ENCODE data around the gene IGF1. TPM values are rescaled to one million over a fixed set of nuclear protein-coding genes. Genes with fewer than 3 reads are reported as not detected.

The IGF1 gene
- polyA plus RNA-seq, 1 of the 3 experiments (the other 2 are of a cell fraction), result 0.07 TPM

DNA sequence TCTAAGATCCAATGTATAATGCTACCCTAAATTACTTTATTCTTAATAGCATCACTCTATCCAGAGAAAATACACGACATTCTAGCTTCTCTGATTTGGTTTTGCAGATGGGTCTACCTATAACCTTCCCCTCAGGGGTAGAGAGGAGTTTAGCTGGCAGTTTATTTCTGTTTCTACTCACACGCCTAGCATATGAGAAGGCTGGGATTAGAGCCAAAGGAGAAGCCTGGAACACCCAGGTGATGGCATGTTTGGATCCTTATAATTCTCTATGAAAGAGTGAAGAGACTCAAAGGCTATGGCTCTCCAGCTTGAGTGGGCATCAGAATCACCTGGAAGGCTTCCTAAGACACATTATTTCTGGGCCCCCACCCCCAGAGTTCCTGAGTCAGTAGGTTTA, 131.3 kb downstream of the IGF1 start:
- no peaks in the 10 kb centered on the region for H3K27me3 ChIP-seq (ENCODE audit: insufficient read depth)
- H3K36me3 ChIP-seq (replicated peaks in 1 of 2; ENCODE audit: control insufficient read depth in 1 of 2, insufficient read depth in 2 of 2, low read length in 1 of 2), result no peaks in the 10 kb centered on the region
- WGBS (ENCODE audit: low lambda C conversion rate), result 2% methylated on average over 2 of the region's 2 CpGs
- no peaks in the 10 kb centered on the region for H3K79me2 ChIP-seq (ENCODE audit: insufficient read depth)
- H3K4me2 ChIP-seq, result no peak overlapping the region
- H3F3A ChIP-seq (replicated peaks; ENCODE audit: insufficient read depth), result no peaks in the 10 kb centered on the region
- ChIA-PET CTCF (no interaction called here), POLR2A (no interaction called here)
- H2AFZ ChIP-seq (ENCODE audit: low read depth), result no peak overlapping the region
- no peaks in the 10 kb centered on the region for H4K20me1 ChIP-seq (ENCODE audit: insufficient read depth)
- no peaks in the 10 kb centered on the region for H3K4me1 ChIP-seq (ENCODE audit: control insufficient read depth in 1 of 2, insufficient read depth in 2 of 2, low read depth in 1 of 2, low read length in 1 of 2)
- no peak overlapping the region for H3K4me3 ChIP-seq (ENCODE audit: low read depth in 2 of 2, low read length in 1 of 2)
- TF ChIP-seq RAD21 (IDR thresholded peaks at IDR 0.05; ENCODE audit: low read length), result no peak
- TF ChIP-seq RFX5 (IDR thresholded peaks at IDR 0.05; ENCODE audit: low read length), result no peak
- TF ChIP-seq MXI1 (IDR thresholded peaks at IDR 0.05; ENCODE audit: low read depth, low read length), result no peak
- TF ChIP-seq, protein P1, sequence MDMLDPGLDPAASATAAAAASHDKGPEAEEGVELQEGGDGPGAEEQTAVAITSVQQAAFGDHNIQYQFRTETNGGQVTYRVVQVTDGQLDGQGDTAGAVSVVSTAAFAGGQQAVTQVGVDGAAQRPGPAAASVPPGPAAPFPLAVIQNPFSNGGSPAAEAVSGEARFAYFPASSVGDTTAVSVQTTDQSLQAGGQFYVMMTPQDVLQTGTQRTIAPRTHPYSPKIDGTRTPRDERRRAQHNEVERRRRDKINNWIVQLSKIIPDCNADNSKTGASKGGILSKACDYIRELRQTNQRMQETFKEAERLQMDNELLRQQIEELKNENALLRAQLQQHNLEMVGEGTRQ (IDR thresholded peaks at IDR 0.05; ENCODE audit: borderline replicate concordance, low read depth, low read length), result no peak
- no peak for TF ChIP-seq POLR2AphosphoS5 (IDR thresholded peaks at IDR 0.05; ENCODE audit: low read depth, low read length)
- TF ChIP-seq NRF1 (IDR thresholded peaks at IDR 0.05; ENCODE audit: low read depth, low read length), result no peak
- TF ChIP-seq, protein P2, sequence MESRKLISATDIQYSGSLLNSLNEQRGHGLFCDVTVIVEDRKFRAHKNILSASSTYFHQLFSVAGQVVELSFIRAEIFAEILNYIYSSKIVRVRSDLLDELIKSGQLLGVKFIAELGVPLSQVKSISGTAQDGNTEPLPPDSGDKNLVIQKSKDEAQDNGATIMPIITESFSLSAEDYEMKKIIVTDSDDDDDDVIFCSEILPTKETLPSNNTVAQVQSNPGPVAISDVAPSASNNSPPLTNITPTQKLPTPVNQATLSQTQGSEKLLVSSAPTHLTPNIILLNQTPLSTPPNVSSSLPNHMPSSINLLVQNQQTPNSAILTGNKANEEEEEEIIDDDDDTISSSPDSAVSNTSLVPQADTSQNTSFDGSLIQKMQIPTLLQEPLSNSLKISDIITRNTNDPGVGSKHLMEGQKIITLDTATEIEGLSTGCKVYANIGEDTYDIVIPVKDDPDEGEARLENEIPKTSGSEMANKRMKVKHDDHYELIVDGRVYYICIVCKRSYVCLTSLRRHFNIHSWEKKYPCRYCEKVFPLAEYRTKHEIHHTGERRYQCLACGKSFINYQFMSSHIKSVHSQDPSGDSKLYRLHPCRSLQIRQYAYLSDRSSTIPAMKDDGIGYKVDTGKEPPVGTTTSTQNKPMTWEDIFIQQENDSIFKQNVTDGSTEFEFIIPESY (IDR thresholded peaks at IDR 0.05; ENCODE audit: borderline replicate concordance, low read depth), result no peak
- TF ChIP-seq FOXM1 (IDR thresholded peaks at IDR 0.05; ENCODE audit: low read depth), result no peak
- no peak for TF ChIP-seq CHD2 (IDR thresholded peaks at IDR 0.05; ENCODE audit: low read length, partially characterized antibody)
- no peak for TF ChIP-seq RXRA (IDR thresholded peaks at IDR 0.05; ENCODE audit: borderline replicate concordance, low read depth)
- no peak for TF ChIP-seq GATA2 (CRISPR knock-in tag; IDR thresholded peaks at IDR 0.05)
- TF ChIP-seq TEAD4 (IDR thresholded peaks at IDR 0.05; ENCODE audit: borderline replicate concordance, insufficient read depth), result no peak
- TF ChIP-seq TAF1 (IDR thresholded peaks at IDR 0.05; ENCODE audit: borderline replicate concordance, low read depth, low read length), result no peak
- TF ChIP-seq EP300 (IDR thresholded peaks at IDR 0.05; ENCODE audit: borderline replicate concordance in 1 of 2, low read depth in 1 of 2, low read length in 1 of 2), result no peak
- no peak for TF ChIP-seq MEF2A (IDR thresholded peaks at IDR 0.05; ENCODE audit: borderline replicate concordance, low read depth)
- TF ChIP-seq SIN3A (IDR thresholded peaks at IDR 0.05; ENCODE audit: borderline replicate concordance, low read depth, low read length), result no peak
- DNase-seq, result no peak
- no peak overlapping the region for H3K9ac ChIP-seq
- no peak overlapping the region for H3K27ac ChIP-seq (ENCODE audit: low read depth in 2 of 2, low read length in 1 of 2)
- H3K9me3 ChIP-seq, result no peaks in the 10 kb centered on the region
- H3K9me2 ChIP-seq, result no peaks in the 10 kb centered on the region

DNA sequence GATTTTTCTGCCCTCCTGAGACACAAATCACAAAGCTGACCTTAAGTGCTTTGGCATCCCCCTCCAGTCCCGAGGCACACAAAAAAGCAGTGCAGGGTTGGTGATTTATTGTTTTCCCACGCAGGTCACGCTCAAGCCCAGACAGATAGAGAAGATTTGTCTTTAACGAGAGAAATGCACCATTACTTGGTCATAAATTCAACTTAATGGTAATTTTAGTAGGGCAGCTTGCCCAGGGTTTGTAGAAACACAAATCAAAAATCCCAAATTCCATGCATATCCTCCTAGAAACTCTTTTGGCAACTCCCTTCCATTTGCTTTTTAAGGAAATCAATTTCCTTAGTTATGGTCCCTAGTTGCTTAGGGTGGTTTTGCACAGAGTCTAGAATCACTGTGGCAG, 132.6 kb downstream of the IGF1 start:
- no peak overlapping the region for H3K27ac ChIP-seq (ENCODE audit: low read depth in 2 of 2, low read length in 1 of 2)
- no peaks in the 10 kb centered on the region for H4K20me1 ChIP-seq (ENCODE audit: insufficient read depth)
- H3K27me3 ChIP-seq (ENCODE audit: insufficient read depth), result no peaks in the 10 kb centered on the region
- H3K4me2 ChIP-seq, result no peak overlapping the region
- no peaks in the 10 kb centered on the region for H3K36me3 ChIP-seq (replicated peaks in 1 of 2; ENCODE audit: control insufficient read depth in 1 of 2, insufficient read depth in 2 of 2, low read length in 1 of 2)
- H3K9ac ChIP-seq, result no peak overlapping the region
- no peaks in the 10 kb centered on the region for H3K4me1 ChIP-seq (ENCODE audit: control insufficient read depth in 1 of 2, insufficient read depth in 2 of 2, low read depth in 1 of 2, low read length in 1 of 2)
- TF ChIP-seq NRF1 (IDR thresholded peaks at IDR 0.05; ENCODE audit: low read depth, low read length), result no peak
- TF ChIP-seq RXRA (IDR thresholded peaks at IDR 0.05; ENCODE audit: borderline replicate concordance, low read depth), result no peak
- TF ChIP-seq EP300 (IDR thresholded peaks at IDR 0.05; ENCODE audit: borderline replicate concordance in 1 of 2, low read depth in 1 of 2, low read length in 1 of 2), result no peak
- TF ChIP-seq EZH2phosphoT487 (IDR thresholded peaks at IDR 0.05; ENCODE audit: borderline replicate concordance, low read depth), result no peak
- TF ChIP-seq RCOR1 (IDR thresholded peaks at IDR 0.05; ENCODE audit: low read length), result no peak
- TF ChIP-seq, protein P3, sequence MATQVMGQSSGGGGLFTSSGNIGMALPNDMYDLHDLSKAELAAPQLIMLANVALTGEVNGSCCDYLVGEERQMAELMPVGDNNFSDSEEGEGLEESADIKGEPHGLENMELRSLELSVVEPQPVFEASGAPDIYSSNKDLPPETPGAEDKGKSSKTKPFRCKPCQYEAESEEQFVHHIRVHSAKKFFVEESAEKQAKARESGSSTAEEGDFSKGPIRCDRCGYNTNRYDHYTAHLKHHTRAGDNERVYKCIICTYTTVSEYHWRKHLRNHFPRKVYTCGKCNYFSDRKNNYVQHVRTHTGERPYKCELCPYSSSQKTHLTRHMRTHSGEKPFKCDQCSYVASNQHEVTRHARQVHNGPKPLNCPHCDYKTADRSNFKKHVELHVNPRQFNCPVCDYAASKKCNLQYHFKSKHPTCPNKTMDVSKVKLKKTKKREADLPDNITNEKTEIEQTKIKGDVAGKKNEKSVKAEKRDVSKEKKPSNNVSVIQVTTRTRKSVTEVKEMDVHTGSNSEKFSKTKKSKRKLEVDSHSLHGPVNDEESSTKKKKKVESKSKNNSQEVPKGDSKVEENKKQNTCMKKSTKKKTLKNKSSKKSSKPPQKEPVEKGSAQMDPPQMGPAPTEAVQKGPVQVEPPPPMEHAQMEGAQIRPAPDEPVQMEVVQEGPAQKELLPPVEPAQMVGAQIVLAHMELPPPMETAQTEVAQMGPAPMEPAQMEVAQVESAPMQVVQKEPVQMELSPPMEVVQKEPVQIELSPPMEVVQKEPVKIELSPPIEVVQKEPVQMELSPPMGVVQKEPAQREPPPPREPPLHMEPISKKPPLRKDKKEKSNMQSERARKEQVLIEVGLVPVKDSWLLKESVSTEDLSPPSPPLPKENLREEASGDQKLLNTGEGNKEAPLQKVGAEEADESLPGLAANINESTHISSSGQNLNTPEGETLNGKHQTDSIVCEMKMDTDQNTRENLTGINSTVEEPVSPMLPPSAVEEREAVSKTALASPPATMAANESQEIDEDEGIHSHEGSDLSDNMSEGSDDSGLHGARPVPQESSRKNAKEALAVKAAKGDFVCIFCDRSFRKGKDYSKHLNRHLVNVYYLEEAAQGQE (IDR thresholded peaks at IDR 0.05; ENCODE audit: low read depth, low read length), result no peak
- TF ChIP-seq NFIC (IDR thresholded peaks at IDR 0.05; ENCODE audit: borderline replicate concordance), result no peak
- POLR2A ChIA-PET, result no interaction called here
- CTCF ChIA-PET, result no interaction called here
- H3K9me2 ChIP-seq, result no peaks in the 10 kb centered on the region
- no peaks in the 10 kb centered on the region for H3K9me3 ChIP-seq
- DNase-seq, result no peak
- H3K79me2 ChIP-seq (ENCODE audit: insufficient read depth), result no peaks in the 10 kb centered on the region
- WGBS (ENCODE audit: low lambda C conversion rate), result 5% methylated on average over 4 of the region's 4 CpGs
- no peak overlapping the region for H2AFZ ChIP-seq (ENCODE audit: low read depth)
- no peaks in the 10 kb centered on the region for H3F3A ChIP-seq (replicated peaks; ENCODE audit: insufficient read depth)
- no peak overlapping the region for H3K4me3 ChIP-seq (ENCODE audit: low read depth in 2 of 2, low read length in 1 of 2)

Measured in SK-N-SH (cell line).